Upper lobe of left lung (tissue), 6 donors: ENCODE data around the gene FBXO9. TPM values are rescaled to one million over a fixed set of nuclear protein-coding genes. Genes with fewer than 3 reads are reported as not detected.

Source experiments
- ATAC-seq, 2 donors: fragments of 200-7000 bp; cut with Tn5 transposase; one replicate each; pipeline ENCODE4 v1.9.1; 2022; ENCODE audit warnings: mild to moderate bottlenecking in 2 of 2, moderate library complexity in 2 of 2; ENCODE audit not compliant: low FRiP score in 2 of 2
- DNase-seq, 2 donors: peaks; one replicate each; pipeline ENCODE4 v3.0.0-alpha.2; 2019 to 2020
- H3K27ac ChIP-seq, 4 donors: fragments of 200-600 bp; sonication (generic); one replicate each; pipeline ENCODE4 v1.5.1; 2016 to 2019
- H3K27me3 ChIP-seq, 4 donors: fragments of 200-600 bp; sonication (generic); one replicate each; pipeline ENCODE4 v1.5.1; 2017 to 2019
- H3K36me3 ChIP-seq, 4 donors: fragments of 200-600 bp; sonication (generic); one replicate each; pipeline ENCODE4 v1.5.1; 2016 to 2019
- H3K4me1 ChIP-seq, 4 donors: fragments of 200-600 bp; sonication (generic); one replicate each; pipeline ENCODE4 v1.5.1; 2018 to 2019
- H3K4me3 ChIP-seq, 4 donors: fragments of 200-600 bp; sonication (generic); one replicate each; pipeline ENCODE4 v1.5.1; 2017 to 2019; ENCODE audit warnings: mild to moderate bottlenecking in 2 of 4, moderate library complexity in 1 of 4
- H3K9me3 ChIP-seq, 4 donors: fragments of 200-600 bp; sonication (generic); one replicate each; pipeline ENCODE4 v1.5.1; 2018 to 2019
- EP300 ChIP-seq, 4 donors: sonication (generic); formaldehyde crosslinking; IDR thresholded peaks; one replicate each; pipeline ENCODE4 v1.5.1; 2017; ENCODE audit warnings: antibody characterized with exemption in 4 of 4, control low read depth in 2 of 4
- POLR2A ChIP-seq, 4 donors: fragments of 450-650 bp; IDR thresholded peaks; one replicate each; pipeline ENCODE4 v1.5.1; 2016 to 2017; ENCODE audit warnings: antibody characterized with exemption in 4 of 4, mild to moderate bottlenecking in 2 of 4
- POLR2AphosphoS5 ChIP-seq, 2 donors: sonication (generic); formaldehyde crosslinking; IDR thresholded peaks; one replicate each; pipeline ENCODE4 v1.5.1; 2017; ENCODE audit warnings: antibody characterized with exemption in 2 of 2
- WGBS, 2 donors: methylation state at CpG; one replicate each; pipeline ENCODE4 v1.1.5; 2017 to 2018; 5-methylcytosine and 5-hydroxymethylcytosine counted together
- total RNA-seq, 6 donors: library from RNA; depleted of rRNA in 4 of 6; stranded (reverse); fragments of >200 nt in 4 of 6; gene quantifications; one replicate each; pipeline versions ENCODE4 v1.1.0 to v1.2.1, GENCODE V29; 2016 to 2021
- TF ChIP-seq, protein P1 (sequence below), 6 experiments: fragments of 450-650 bp in 4 of 6; fragments of 200-600 bp in 2 of 6; sonication (generic) in 2 of 6; IDR thresholded peaks; one replicate each; pipeline ENCODE4 v1.5.1; 2016 to 2019; ENCODE audit warnings: antibody characterized with exemption in 6 of 6
- donor health status: DM: no; HTN: no; CAD: no; lungs with moderate emphysema.
- donor health status: DM: no; HTN: yes; CAD: no; lungs with severe emphysema.

FBXO9 gene
- total RNA-seq = 10 to 100 TPM; 56.2 to 98.5 (median 83.0) TPM

- H3K27ac ChIP-seq = peak within 1 kb of the TSS; percentile 90 to 97 (median 94)
- TF ChIP-seq, protein P1, sequence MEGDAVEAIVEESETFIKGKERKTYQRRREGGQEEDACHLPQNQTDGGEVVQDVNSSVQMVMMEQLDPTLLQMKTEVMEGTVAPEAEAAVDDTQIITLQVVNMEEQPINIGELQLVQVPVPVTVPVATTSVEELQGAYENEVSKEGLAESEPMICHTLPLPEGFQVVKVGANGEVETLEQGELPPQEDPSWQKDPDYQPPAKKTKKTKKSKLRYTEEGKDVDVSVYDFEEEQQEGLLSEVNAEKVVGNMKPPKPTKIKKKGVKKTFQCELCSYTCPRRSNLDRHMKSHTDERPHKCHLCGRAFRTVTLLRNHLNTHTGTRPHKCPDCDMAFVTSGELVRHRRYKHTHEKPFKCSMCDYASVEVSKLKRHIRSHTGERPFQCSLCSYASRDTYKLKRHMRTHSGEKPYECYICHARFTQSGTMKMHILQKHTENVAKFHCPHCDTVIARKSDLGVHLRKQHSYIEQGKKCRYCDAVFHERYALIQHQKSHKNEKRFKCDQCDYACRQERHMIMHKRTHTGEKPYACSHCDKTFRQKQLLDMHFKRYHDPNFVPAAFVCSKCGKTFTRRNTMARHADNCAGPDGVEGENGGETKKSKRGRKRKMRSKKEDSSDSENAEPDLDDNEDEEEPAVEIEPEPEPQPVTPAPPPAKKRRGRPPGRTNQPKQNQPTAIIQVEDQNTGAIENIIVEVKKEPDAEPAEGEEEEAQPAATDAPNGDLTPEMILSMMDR (IDR thresholded peaks at IDR 0.05) = peak in 2 of 6 experiments; percentile 5 to 18
- TF ChIP-seq POLR2AphosphoS5 (IDR thresholded peaks at IDR 0.05) (peak; percentile 43 to 78), POLR2A (IDR thresholded peaks at IDR 0.05) (peak in 2 of 4 donors; percentile 27 to 77), EP300 (IDR thresholded peaks at IDR 0.05) (no peak)
- H3K4me3 ChIP-seq = peak within 1 kb of the TSS; percentile 88 to 94 (median 89)
- H3K27me3 ChIP-seq = no peaks in the 10 kb centered on the region
- WGBS, 2 donors = 2% methylated on average over 33 of the region's 78 CpGs; no CpG with 5 or more reads in 1 of the 2 donors
- ATAC-seq (peak; percentile 80 to 88), DNase-seq (peak; percentile 65 to 95)
- peaks cover 20 to 47% (median 33%) of the 10 kb centered on the region in 4 donors for H3K4me1 ChIP-seq
- H3K36me3 ChIP-seq = peaks cover 0 to 3% (median 0%) of the 10 kb centered on the region in 4 donors
- no peaks in the 10 kb centered on the region for H3K9me3 ChIP-seq
Measured at GRCh38 chr6:53065266-53066076, at the start of gene FBXO9. Gene FBXO9, plus strand, starts transcription at chr6:53065404. Its CDS starts 386 bp downstream, at chr6:53065790.

- DNase-seq (no peak), ATAC-seq (no peak)
- Histone ChIP-seq H3K9me3 (no peaks in the 10 kb centered on the region), H3K4me1 (peaks cover 0 to 7% (median 0%) of the 10 kb centered on the region in 4 donors), H3K36me3 (peaks cover 30 to 83% (median 41%) of the 10 kb centered on the region in 4 donors), H3K27me3 (no peaks in the 10 kb centered on the region), H3K4me3 (no peak overlapping the region), H3K27ac (peak overlapping the region in 1 of 4 donors; percentile 10)
- 92 to 100% methylated on average over 1 of the region's 1 CpG for WGBS, 2 donors
- TF ChIP-seq POLR2AphosphoS5 (IDR thresholded peaks at IDR 0.05) (no peak), EP300 (IDR thresholded peaks at IDR 0.05) (no peak), POLR2A (IDR thresholded peaks at IDR 0.05) (no peak)
- TF ChIP-seq, protein P1 (IDR thresholded peaks at IDR 0.05) = no peak
Measured at GRCh38 chr6:53015486-53015885, 49.7 kb upstream of the FBXO9 start.

GRCh38 chr6:53018446-53018845, 46.8 kb upstream of the FBXO9 start:
- Histone ChIP-seq H3K4me1 (peaks cover 0 to 7% (median 0%) of the 10 kb centered on the region in 4 donors), H3K36me3 (peaks cover 7 to 54% (median 19%) of the 10 kb centered on the region in 4 donors), H3K27ac (no peak overlapping the region), H3K9me3 (no peaks in the 10 kb centered on the region), H3K27me3 (no peaks in the 10 kb centered on the region), H3K4me3 (no peak overlapping the region)
- peak in 1 of 2 donors; percentile 29 for ATAC-seq
- WGBS, 2 donors = 95 to 100% methylated on average over 2 of the region's 2 CpGs
- DNase-seq = no peak
- no peak for TF ChIP-seq POLR2AphosphoS5 (IDR thresholded peaks at IDR 0.05)
- TF ChIP-seq, protein P1 (IDR thresholded peaks at IDR 0.05) = no peak
- no peak for TF ChIP-seq POLR2A (IDR thresholded peaks at IDR 0.05)
- no peak for TF ChIP-seq EP300 (IDR thresholded peaks at IDR 0.05)

GRCh38 chr6:53020005-53020744, 45.0 kb upstream of the FBXO9 start:
- Histone ChIP-seq H3K27ac (no peak overlapping the region), H3K36me3 (peaks cover 7 to 47% (median 16%) of the 10 kb centered on the region in 4 donors), H3K4me1 (no peaks in the 10 kb centered on the region), H3K9me3 (no peaks in the 10 kb centered on the region), H3K4me3 (no peak overlapping the region), H3K27me3 (no peaks in the 10 kb centered on the region)
- WGBS, 2 donors = 66 to 69% methylated on average over 3 of the region's 3 CpGs
- TF ChIP-seq POLR2AphosphoS5 (IDR thresholded peaks at IDR 0.05) = no peak
- ATAC-seq = no peak
- no peak for DNase-seq

DNA sequence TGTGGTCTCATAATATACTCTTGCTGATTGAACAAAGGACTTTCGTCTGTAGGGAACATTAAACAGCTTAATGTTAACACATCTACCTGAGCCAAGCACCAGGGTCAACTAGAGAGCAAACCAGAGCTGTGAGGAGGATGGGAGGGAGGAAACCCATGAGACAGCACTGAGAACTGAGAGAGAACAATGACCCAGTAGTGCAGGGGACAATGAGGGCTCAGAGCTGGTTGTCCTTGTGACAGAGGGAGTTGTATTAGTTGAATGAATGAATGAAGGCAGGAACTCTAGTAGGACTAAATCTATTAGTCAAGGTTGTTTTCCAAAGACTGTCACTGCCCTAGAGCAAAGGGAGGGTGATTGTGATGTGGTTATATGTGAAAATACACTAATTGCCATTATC, 41.9 kb upstream of the FBXO9 start:
- WGBS, 2 donors = 91 to 100% methylated on average over 1 of the region's 1 CpG
- TF ChIP-seq EP300 (IDR thresholded peaks at IDR 0.05) (no peak), POLR2AphosphoS5 (IDR thresholded peaks at IDR 0.05) (no peak), POLR2A (IDR thresholded peaks at IDR 0.05) (no peak)
- TF ChIP-seq, protein P1 (IDR thresholded peaks at IDR 0.05) = no peak
- peaks cover 0 to 45% (median 19%) of the 10 kb centered on the region in 4 donors for H3K36me3 ChIP-seq

More for the DNA sequence above, 41.9 kb upstream of the FBXO9 start:
- DNase-seq = no peak
- H3K27me3 ChIP-seq = no peaks in the 10 kb centered on the region
- no peak overlapping the region for H3K27ac ChIP-seq
- no peak overlapping the region for H3K4me3 ChIP-seq
- peak in 1 of 2 donors; percentile 34 for ATAC-seq
- H3K4me1 ChIP-seq = no peaks in the 10 kb centered on the region
- H3K9me3 ChIP-seq = no peaks in the 10 kb centered on the region
